Measurements from ENCODE around the gene JDP2. TPM values are rescaled to one million over a fixed set of nuclear protein-coding genes. Genes with fewer than 3 reads are reported as not detected.

The JDP2 gene
- total RNA-seq, 1 donor from 2014 or later = 79.5 TPM

DNA sequence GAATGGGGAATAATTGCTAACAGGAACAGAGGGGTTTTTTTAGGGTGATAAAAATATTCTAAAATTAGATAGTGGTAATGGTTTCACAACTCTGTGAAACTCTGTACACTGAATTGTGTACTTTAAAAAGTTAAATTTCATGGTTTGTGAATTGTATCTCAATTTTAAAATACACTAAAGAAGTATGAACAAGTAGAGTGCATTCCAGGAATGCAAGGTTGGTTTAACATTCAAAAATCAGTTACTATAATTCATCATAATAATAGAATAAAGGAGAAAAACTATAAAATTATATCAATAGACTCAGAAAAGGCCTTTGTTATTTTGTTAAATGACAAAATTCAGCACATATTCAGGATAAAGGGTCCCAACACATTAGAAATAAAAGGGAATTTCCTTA lies 83.4 kb downstream of the JDP2 start:
- FAIRE-seq = no peak
- no peaks in the 10 kb centered on the region for H3K36me3 Mint-ChIP-seq (ENCODE audit: low read depth, unreplicated experiment)
- DNase-seq (ENCODE audit: low read depth) = no peak

DNA sequence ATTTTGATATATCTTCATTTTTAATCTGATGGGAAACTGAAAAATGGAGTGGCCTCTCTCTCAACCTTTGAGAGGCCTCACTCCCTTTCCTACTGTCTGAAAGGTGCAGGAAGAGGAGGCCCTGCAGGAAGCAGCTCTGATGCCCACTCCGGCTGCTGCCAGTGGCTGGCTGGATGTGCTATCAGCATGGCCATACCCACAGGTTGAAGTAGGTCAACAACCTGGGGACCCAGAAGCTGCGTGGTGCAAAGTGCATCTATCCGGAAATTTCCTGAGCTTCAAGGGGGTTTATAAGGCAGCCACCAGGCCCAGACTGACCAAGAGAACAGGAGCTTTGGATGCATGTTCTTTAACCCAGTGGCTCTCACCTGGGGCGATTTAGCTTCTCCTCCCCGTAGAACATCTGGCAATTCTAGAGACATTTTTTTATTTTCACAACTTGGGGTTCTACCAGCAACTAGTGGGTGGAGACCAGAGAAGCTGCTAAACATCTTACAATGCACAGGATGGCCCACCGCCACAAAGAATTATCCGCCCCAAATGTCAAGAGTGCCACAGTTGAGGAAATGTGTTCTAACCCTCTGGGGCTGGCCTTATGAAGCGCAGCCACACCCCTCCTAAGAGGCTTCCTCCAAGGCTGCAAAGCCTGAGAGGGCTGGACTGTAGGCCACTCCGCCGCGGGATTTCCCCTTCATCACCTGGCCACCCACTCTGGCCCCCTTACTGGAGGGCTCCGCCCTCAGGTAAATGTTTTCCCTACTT lies 86.3 kb downstream of the JDP2 start:
- H2AFZ ChIP-seq (ENCODE audit: low read depth, low read length) = no peak overlapping the region
- H3K27ac Mint-ChIP-seq (ENCODE audit: unreplicated experiment) = no peak overlapping the region
- DNase-seq (ENCODE audit: low read depth) (no peak), FAIRE-seq (no peak)
- H3K27me3 ChIP-seq (ENCODE audit: insufficient read depth, low read length) = peaks cover 19% of the 10 kb centered on the region
- H3K9me3 ChIP-seq (ENCODE audit: insufficient read depth, low read depth, low read length) = no peaks in the 10 kb centered on the region
- H4K20me1 ChIP-seq (ENCODE audit: insufficient read depth, low read length) = no peaks in the 10 kb centered on the region
- no peak overlapping the region for H3K9ac ChIP-seq (ENCODE audit: low read length)
- no peaks in the 10 kb centered on the region for H3K4me1 Mint-ChIP-seq (ENCODE audit: low read depth, unreplicated experiment)
- H3K27me3 Mint-ChIP-seq (ENCODE audit: low read depth, unreplicated experiment) = peaks cover 7% of the 10 kb centered on the region
- peaks cover 18% of the 10 kb centered on the region for H3K9me3 Mint-ChIP-seq (ENCODE audit: unreplicated experiment)
- H3K36me3 Mint-ChIP-seq (ENCODE audit: low read depth, unreplicated experiment) = no peaks in the 10 kb centered on the region
- no peaks in the 10 kb centered on the region for H3K79me2 ChIP-seq (ENCODE audit: insufficient read depth, low read length)
- H3K27ac ChIP-seq (ENCODE audit: low read depth, low read length) = no peak overlapping the region
- no peaks in the 10 kb centered on the region for H3K4me1 ChIP-seq (ENCODE audit: insufficient read depth, low read length)
- H3K36me3 ChIP-seq (ENCODE audit: insufficient read depth, low read length) = no peaks in the 10 kb centered on the region
- TF ChIP-seq, protein P1, sequence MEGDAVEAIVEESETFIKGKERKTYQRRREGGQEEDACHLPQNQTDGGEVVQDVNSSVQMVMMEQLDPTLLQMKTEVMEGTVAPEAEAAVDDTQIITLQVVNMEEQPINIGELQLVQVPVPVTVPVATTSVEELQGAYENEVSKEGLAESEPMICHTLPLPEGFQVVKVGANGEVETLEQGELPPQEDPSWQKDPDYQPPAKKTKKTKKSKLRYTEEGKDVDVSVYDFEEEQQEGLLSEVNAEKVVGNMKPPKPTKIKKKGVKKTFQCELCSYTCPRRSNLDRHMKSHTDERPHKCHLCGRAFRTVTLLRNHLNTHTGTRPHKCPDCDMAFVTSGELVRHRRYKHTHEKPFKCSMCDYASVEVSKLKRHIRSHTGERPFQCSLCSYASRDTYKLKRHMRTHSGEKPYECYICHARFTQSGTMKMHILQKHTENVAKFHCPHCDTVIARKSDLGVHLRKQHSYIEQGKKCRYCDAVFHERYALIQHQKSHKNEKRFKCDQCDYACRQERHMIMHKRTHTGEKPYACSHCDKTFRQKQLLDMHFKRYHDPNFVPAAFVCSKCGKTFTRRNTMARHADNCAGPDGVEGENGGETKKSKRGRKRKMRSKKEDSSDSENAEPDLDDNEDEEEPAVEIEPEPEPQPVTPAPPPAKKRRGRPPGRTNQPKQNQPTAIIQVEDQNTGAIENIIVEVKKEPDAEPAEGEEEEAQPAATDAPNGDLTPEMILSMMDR (IDR thresholded peaks at IDR 0.05; ENCODE audit: insufficient read depth, low read depth, low read length) = no peak
- no peak for TF ChIP-seq EZH2 (IDR thresholded peaks at IDR 0.05; ENCODE audit: insufficient read depth, low read length)
- H3K4me2 ChIP-seq (ENCODE audit: low read length) = no peak overlapping the region
- H3K4me3 ChIP-seq (ENCODE audit: insufficient read depth, low read depth, low read length) = no peak overlapping the region
- no peak overlapping the region for H3K4me3 Mint-ChIP-seq (ENCODE audit: unreplicated experiment)

More for the DNA sequence above, 83.4 kb downstream of the JDP2 start:
- no peaks in the 10 kb centered on the region for H3K79me2 ChIP-seq (ENCODE audit: insufficient read depth, low read length)
- no peak overlapping the region for H3K4me2 ChIP-seq (ENCODE audit: low read length)
- H3K36me3 ChIP-seq (ENCODE audit: insufficient read depth, low read length) = no peaks in the 10 kb centered on the region
- H3K4me1 ChIP-seq (ENCODE audit: insufficient read depth, low read length) = no peaks in the 10 kb centered on the region
- H4K20me1 ChIP-seq (ENCODE audit: insufficient read depth, low read length) = no peaks in the 10 kb centered on the region
- no peak overlapping the region for H3K27ac ChIP-seq (ENCODE audit: low read depth, low read length)
- TF ChIP-seq EZH2 (IDR thresholded peaks at IDR 0.05; ENCODE audit: insufficient read depth, low read length) = no peak
- TF ChIP-seq, protein P1 (IDR thresholded peaks at IDR 0.05; ENCODE audit: insufficient read depth, low read depth, low read length) = no peak
- no peak overlapping the region for H3K4me3 ChIP-seq (ENCODE audit: insufficient read depth, low read depth, low read length)
- Mint-ChIP-seq H3K9me3 (ENCODE audit: unreplicated experiment) (peaks cover 18% of the 10 kb centered on the region), H3K4me1 (ENCODE audit: low read depth, unreplicated experiment) (no peaks in the 10 kb centered on the region), H3K27me3 (ENCODE audit: low read depth, unreplicated experiment) (peaks cover 5% of the 10 kb centered on the region), H3K4me3 (ENCODE audit: unreplicated experiment) (no peak overlapping the region), H3K27ac (ENCODE audit: unreplicated experiment) (no peak overlapping the region)
- H3K27me3 ChIP-seq (ENCODE audit: insufficient read depth, low read length) = peaks cover 11% of the 10 kb centered on the region
- H3K9ac ChIP-seq (ENCODE audit: low read length) = no peak overlapping the region
- no peaks in the 10 kb centered on the region for H3K9me3 ChIP-seq (ENCODE audit: insufficient read depth, low read depth, low read length)
- H2AFZ ChIP-seq (ENCODE audit: low read depth, low read length) = no peak overlapping the region
